ENCODE results near the gene XKR3.

XKR3 gene

DNA sequence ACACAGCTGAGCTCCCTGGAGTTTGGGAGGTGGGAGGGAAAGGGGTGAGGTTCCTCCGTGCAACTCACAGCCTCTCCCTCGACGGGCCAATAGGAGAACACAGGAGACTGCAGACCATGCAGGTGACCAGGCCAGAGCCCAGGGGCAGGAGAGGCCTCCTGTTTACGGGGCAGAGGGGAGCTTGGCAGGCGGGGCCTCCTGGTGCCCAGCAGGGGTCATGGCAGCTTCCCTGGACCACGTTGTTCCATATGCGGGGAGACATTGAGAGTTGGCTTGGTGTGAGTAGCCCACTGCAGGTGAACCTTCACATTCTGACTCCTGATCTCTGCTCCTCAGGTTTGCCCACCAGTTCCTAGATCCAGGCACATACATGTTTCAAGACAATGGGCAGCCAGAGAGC, 19.3 kb upstream of the XKR3 start:
- Histone ChIP-seq H3K36me3 (ENCODE audit: insufficient read depth, low read length) (no peaks in the 10 kb centered on the region), H3K9me3 (ENCODE audit: low read depth, low read length) (no peaks in the 10 kb centered on the region), H3K27ac (no peak overlapping the region), H3K4me3 (no peak overlapping the region), H3K9ac (ENCODE audit: insufficient read length) (no peak overlapping the region)
- DNase-seq (ENCODE audit: low read depth, low spot score): no peak
- TF ChIP-seq POLR2AphosphoS5 (IDR thresholded peaks at IDR 0.05; ENCODE audit: borderline replicate concordance, low read depth, low read length): no peak
- no peak for TF ChIP-seq EZH2 (IDR thresholded peaks at IDR 0.05)
- TF ChIP-seq FOXP2 (optimal IDR thresholded peaks at IDR 0.05; ENCODE audit: control extremely low read depth, extremely low read length, insufficient read depth): no peak

GRCh38 chr22:16838073-16838472, 12.9 kb upstream of the XKR3 start:
- Histone ChIP-seq H3K27ac (no peak overlapping the region), H3K36me3 (ENCODE audit: insufficient read depth, low read length) (no peaks in the 10 kb centered on the region), H3K9ac (ENCODE audit: insufficient read length) (no peak overlapping the region), H3K4me3 (no peak overlapping the region), H3K9me3 (ENCODE audit: low read depth, low read length) (no peaks in the 10 kb centered on the region)
- DNase-seq (ENCODE audit: low read depth, low spot score): no peak
- TF ChIP-seq FOXP2 (optimal IDR thresholded peaks at IDR 0.05; ENCODE audit: control extremely low read depth, extremely low read length, insufficient read depth): no peak
- no peak for TF ChIP-seq EZH2 (IDR thresholded peaks at IDR 0.05)
- TF ChIP-seq POLR2AphosphoS5 (IDR thresholded peaks at IDR 0.05; ENCODE audit: borderline replicate concordance, low read depth, low read length): no peak

DNA sequence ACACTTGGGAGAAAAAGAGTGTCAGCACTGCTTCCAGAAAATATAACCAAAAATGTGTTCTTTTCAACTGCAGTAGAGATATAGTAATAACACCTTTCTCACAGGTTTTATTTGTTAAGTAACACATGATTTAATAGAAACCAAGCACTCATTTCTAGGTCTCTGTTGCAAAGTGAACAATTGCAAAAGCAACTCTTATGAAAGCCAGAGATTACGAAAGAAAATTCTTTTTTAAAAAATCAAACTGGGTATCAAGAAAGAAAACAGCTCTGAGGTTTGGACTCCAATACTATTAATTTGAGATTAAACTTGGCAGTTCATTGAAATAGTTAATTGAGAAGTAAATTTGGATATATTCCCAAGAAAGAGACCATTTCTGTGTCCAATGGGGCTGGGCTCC, 9.8 kb upstream of the XKR3 start:
- DNase-seq (ENCODE audit: low read depth, low spot score): no peak
- no peak overlapping the region for H3K9ac ChIP-seq (ENCODE audit: insufficient read length)
- TF ChIP-seq POLR2AphosphoS5 (IDR thresholded peaks at IDR 0.05; ENCODE audit: borderline replicate concordance, low read depth, low read length): no peak
- no peak for TF ChIP-seq FOXP2 (optimal IDR thresholded peaks at IDR 0.05; ENCODE audit: control extremely low read depth, extremely low read length, insufficient read depth)
- TF ChIP-seq EZH2 (IDR thresholded peaks at IDR 0.05): no peak

GRCh38 chr22:16831257-16831656, 6.0 kb upstream of the XKR3 start:
- Histone ChIP-seq H3K4me3 (no peak overlapping the region), H3K9me3 (ENCODE audit: low read depth, low read length) (no peaks in the 10 kb centered on the region), H3K9ac (ENCODE audit: insufficient read length) (no peak overlapping the region), H3K27ac (no peak overlapping the region), H3K36me3 (ENCODE audit: insufficient read depth, low read length) (no peaks in the 10 kb centered on the region)
- no peak for TF ChIP-seq EZH2 (IDR thresholded peaks at IDR 0.05)
- TF ChIP-seq FOXP2 (optimal IDR thresholded peaks at IDR 0.05; ENCODE audit: control extremely low read depth, extremely low read length, insufficient read depth): no peak
- TF ChIP-seq POLR2AphosphoS5 (IDR thresholded peaks at IDR 0.05; ENCODE audit: borderline replicate concordance, low read depth, low read length): no peak
- no peak for DNase-seq (ENCODE audit: low read depth, low spot score)

More for the DNA sequence above, 9.8 kb upstream of the XKR3 start:
- Histone ChIP-seq H3K27ac (no peak overlapping the region), H3K36me3 (ENCODE audit: insufficient read depth, low read length) (no peaks in the 10 kb centered on the region), H3K9me3 (ENCODE audit: low read depth, low read length) (no peaks in the 10 kb centered on the region), H3K4me3 (no peak overlapping the region)

- no peak for TF ChIP-seq FOXP2 (optimal IDR thresholded peaks at IDR 0.05; ENCODE audit: control extremely low read depth, extremely low read length, insufficient read depth)
- no peak for TF ChIP-seq POLR2AphosphoS5 (IDR thresholded peaks at IDR 0.05; ENCODE audit: borderline replicate concordance, low read depth, low read length)
- TF ChIP-seq EZH2 (IDR thresholded peaks at IDR 0.05): no peak
- no peak overlapping the region for H3K27ac ChIP-seq
- no peaks in the 10 kb centered on the region for H3K9me3 ChIP-seq (ENCODE audit: low read depth, low read length)
- DNase-seq (ENCODE audit: low read depth, low spot score): no peak
- no peak overlapping the region for H3K4me3 ChIP-seq
- no peak overlapping the region for H3K9ac ChIP-seq (ENCODE audit: insufficient read length)
- H3K36me3 ChIP-seq (ENCODE audit: insufficient read depth, low read length): no peaks in the 10 kb centered on the region
These were observed 4.8 kb upstream of the XKR3 start for GRCh38 chr22:16829985-16830384.

DNA sequence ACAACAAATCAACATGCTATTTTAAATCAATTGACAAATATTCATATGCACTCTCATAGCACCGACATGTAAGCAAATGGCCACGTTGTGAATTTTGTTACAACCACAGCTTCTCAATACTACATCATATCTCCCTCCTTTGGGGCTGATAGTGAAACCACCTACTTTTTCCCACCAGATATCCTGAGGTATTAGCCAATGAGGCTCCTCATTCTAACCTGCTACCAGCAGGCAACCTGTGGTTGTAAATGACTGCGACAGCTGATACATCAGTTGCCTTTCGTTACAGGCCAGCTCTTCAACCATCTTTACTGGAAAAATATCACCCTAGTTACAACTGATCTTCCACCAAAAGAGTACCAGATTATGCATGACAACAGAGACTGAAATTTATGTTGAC, 3.7 kb upstream of the XKR3 start:
- Histone ChIP-seq H3K9ac (ENCODE audit: insufficient read length) (no peak overlapping the region), H3K36me3 (ENCODE audit: insufficient read depth, low read length) (no peaks in the 10 kb centered on the region), H3K9me3 (ENCODE audit: low read depth, low read length) (no peaks in the 10 kb centered on the region), H3K4me3 (no peak overlapping the region), H3K27ac (no peak overlapping the region)
- no peak for TF ChIP-seq EZH2 (IDR thresholded peaks at IDR 0.05)
- TF ChIP-seq POLR2AphosphoS5 (IDR thresholded peaks at IDR 0.05; ENCODE audit: borderline replicate concordance, low read depth, low read length): no peak
- no peak for TF ChIP-seq FOXP2 (optimal IDR thresholded peaks at IDR 0.05; ENCODE audit: control extremely low read depth, extremely low read length, insufficient read depth)
- no peak for DNase-seq (ENCODE audit: low read depth, low spot score)

- H3K9me3 ChIP-seq (ENCODE audit: low read depth, low read length): no peaks in the 10 kb centered on the region
- no peak overlapping the region for H3K4me3 ChIP-seq
- H3K36me3 ChIP-seq (ENCODE audit: insufficient read depth, low read length): no peaks in the 10 kb centered on the region
- no peak overlapping the region for H3K27ac ChIP-seq
- TF ChIP-seq FOXP2 (optimal IDR thresholded peaks at IDR 0.05; ENCODE audit: control extremely low read depth, extremely low read length, insufficient read depth) (no peak), POLR2AphosphoS5 (IDR thresholded peaks at IDR 0.05; ENCODE audit: borderline replicate concordance, low read depth, low read length) (no peak), EZH2 (IDR thresholded peaks at IDR 0.05) (no peak)
- DNase-seq (ENCODE audit: low read depth, low spot score): no peak
- H3K9ac ChIP-seq (ENCODE audit: insufficient read length): no peak overlapping the region
These were observed 2.3 kb upstream of the XKR3 start for GRCh38 chr22:16827506-16827905.

DNA sequence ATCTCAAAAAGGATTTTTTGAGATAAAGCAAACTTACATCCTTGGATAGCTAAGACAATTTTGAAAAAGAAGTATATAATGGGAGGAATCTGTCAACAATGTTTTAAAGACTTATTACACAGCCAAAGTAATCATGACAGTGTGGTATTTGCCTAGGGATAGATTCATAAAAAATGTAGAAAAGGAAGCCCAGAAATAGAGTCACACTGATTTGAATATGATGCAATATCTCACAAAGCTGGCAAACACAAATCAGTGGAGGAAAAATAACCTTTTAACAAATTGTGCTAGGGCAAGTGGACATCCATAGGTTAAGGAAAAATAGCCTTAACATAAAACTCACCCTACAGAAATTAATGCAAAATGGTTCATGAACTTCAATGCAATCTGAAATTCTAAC, 6.0 kb downstream of the XKR3 start:
- Histone ChIP-seq H3K36me3 (ENCODE audit: insufficient read depth, low read length) (no peaks in the 10 kb centered on the region), H3K9ac (ENCODE audit: insufficient read length) (no peak overlapping the region), H3K4me3 (0 out of 2 replicates have a peak overlapping the region, but pooled peaks have one; percentile 7), H3K9me3 (ENCODE audit: low read depth, low read length) (no peaks in the 10 kb centered on the region; the same call in 1 of the 2 replicates), H3K27ac (peak overlapping the region; percentile 73)
- DNase-seq (ENCODE audit: low read depth, low spot score): no peak
- TF ChIP-seq FOXP2 (optimal IDR thresholded peaks at IDR 0.05; ENCODE audit: control extremely low read depth, extremely low read length, insufficient read depth) (no peak), EZH2 (IDR thresholded peaks at IDR 0.05) (no peak), POLR2AphosphoS5 (IDR thresholded peaks at IDR 0.05; ENCODE audit: borderline replicate concordance, low read depth, low read length) (no peak)

- H3K36me3 ChIP-seq (ENCODE audit: insufficient read depth, low read length): no peaks in the 10 kb centered on the region
- peak overlapping the region; percentile 73; the same call in 1 of the 2 replicates for H3K27ac ChIP-seq
- no peak overlapping the region for H3K4me3 ChIP-seq
- no peak overlapping the region for H3K9ac ChIP-seq (ENCODE audit: insufficient read length)
- H3K9me3 ChIP-seq (ENCODE audit: low read depth, low read length): no peaks in the 10 kb centered on the region; the same call in 1 of the 2 replicates
- no peak for TF ChIP-seq POLR2AphosphoS5 (IDR thresholded peaks at IDR 0.05; ENCODE audit: borderline replicate concordance, low read depth, low read length)
- no peak for TF ChIP-seq EZH2 (IDR thresholded peaks at IDR 0.05)
- TF ChIP-seq FOXP2 (optimal IDR thresholded peaks at IDR 0.05; ENCODE audit: control extremely low read depth, extremely low read length, insufficient read depth): no peak
- DNase-seq (ENCODE audit: low read depth, low spot score): no peak
These were observed 6.7 kb downstream of the XKR3 start for GRCh38 chr22:16818538-16818937.

Data from SK-N-MC (cell line).